ENCODE measurements around the gene ATG5.

Gene ATG5

DNA sequence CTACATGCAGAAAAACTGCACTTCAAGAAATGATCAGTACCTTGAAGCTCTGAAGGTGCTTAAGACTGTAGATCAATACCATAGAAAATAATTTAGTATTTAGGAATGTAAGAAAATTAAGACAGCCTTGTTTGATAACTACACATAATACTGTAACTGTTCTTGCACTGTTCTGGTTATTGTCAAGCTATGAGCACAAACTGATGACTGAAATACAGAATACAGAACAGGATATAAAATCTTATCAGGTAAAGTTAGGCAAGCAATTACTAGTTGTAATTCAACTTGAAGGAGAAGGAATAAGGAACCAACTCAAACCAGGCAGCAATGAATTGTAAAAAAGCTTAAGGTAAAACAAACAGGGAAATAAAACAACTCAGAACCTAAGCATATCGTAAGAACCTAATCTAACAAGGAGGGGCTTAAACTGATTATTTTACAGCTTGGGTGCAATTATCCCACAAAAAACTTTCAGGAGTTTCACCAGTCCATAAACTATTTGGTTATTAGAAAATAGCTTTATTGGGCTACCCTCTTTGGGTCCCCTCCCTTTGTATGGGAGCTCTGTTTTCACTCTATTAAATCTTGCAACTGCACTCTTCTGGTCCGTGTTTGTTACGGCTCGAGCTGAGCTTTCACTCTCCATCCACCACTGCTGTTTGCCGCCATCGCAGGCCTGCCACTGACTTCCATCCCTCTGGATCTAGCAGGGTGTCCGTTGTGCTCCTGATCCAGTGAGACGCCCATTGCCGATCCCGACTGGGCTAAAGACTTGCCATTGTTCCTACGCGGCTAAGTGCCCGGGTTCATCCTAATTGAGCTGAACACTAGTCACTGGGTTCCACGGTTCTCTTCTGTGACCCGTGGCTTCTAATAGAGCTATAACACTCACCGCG, 97.7 kb downstream of the ATG5 start:
- FAIRE-seq: no peak
- no peak for DNase-seq (ENCODE audit: insufficient read length, low spot score)

DNA sequence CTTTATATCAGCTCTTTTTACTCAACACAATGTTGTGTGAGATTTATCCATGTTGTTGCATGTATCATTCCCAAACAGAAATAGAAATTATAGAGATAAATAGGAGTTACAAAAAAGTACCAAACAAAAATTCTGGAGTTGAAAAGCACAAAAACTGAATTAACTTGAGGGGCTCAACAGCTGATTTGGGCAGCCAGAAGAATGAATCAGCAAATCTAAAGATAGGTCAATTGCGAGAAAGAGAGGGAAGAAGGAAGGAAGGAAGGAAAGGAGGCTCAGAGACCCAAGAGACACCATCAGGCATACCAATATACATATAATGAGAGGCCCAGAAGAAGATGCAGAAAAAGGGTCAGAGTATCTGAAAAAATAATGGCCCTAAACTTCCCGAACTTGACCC, 98.9 kb downstream of the ATG5 start:
- DNase-seq (ENCODE audit: insufficient read length, low spot score) (no peak), FAIRE-seq (no peak)

DNA sequence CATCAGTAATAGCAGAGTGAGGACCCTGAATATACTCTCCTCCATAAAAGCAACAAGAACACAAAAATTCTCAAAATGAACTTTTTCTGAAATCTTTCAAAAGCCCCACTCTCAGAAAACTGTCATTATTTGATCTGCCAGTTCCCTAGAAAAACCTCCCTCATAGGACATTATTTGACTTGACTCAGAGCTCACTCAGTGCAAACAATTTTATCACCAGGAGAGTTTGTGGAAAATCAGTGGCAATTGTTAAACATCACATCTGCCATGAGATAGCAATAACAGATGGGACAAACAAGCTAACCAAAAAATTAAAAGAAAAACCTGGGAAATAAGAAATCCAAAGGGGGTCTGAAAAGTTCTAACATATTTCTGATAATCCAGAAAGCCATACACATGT, 100.0 kb downstream of the ATG5 start:
- FAIRE-seq (no peak), DNase-seq (ENCODE audit: insufficient read length, low spot score) (no peak)

DNA sequence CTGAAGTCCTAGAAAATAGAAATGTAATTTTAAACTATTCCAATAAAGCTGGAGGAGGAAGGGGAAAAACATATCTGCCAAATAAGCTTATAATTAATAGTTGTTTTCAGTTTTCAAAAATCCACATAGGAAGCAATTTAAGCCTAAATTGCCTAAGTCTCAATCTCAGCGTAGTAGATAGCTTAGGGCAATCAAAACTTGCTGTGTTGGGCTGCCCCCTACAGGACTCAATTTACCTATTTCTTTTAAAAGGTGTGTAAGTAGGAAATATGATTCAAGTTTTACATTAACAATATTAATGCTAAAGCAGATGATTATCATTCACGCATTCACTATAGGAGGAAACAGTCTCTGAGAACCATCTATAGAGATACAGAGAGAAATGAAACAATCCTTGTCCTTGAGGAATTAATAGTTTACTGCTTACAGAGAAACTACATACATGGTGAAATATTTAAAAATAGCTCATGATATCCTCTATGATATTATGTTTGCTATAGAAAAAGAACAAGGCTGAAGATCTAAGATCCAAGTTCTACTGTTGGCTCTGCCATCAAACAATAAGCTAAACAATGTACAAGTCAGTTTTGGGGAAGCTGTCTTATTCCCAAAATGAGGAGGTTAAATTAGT, 102.1 kb downstream of the ATG5 start:
- FAIRE-seq: no peak

DNA sequence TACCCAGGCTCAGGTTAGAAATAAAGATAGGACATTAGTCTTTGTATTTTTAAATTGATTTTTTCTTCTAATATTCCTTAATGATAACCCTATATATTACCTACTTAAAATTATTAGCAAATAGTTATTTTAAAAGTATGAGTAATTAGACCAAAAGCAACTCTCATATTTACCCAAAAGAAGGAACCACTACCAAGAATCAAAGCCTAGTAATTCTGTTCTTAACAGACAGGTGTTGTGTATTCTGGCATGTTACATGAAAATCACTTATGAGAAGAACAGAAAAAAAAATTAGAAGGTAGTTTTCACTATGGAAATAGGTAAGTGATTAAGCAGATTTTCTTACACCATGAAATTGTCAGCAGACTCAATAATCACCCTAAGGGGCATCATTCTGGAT, 105.1 kb downstream of the ATG5 start:
- FAIRE-seq (no peak), DNase-seq (ENCODE audit: insufficient read length, low spot score) (no peak)

More for the DNA sequence above, 102.1 kb downstream of the ATG5 start:
- peak; percentile 18 for DNase-seq (ENCODE audit: insufficient read length, low spot score)

DNA sequence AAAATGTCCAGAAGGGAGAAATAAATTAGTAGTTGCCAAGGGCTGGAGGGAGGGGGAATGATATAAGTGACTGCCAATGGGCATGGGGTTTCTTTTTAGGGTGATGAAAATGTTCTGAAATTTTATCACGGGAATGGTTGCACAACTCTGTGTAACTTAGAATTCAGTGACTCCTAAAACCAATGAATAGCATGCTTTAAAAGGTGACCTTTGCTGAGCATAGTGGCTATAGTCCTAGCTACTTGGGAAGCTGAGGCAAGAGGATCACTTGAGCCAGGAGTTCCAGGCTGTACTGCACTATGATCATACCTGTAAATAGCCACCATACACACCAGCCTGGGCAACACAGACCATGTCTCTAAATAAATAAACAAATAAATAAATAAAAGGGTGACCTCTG, 109.0 kb downstream of the ATG5 start:
- FAIRE-seq (no peak), DNase-seq (ENCODE audit: insufficient read length, low spot score) (no peak)

DNA sequence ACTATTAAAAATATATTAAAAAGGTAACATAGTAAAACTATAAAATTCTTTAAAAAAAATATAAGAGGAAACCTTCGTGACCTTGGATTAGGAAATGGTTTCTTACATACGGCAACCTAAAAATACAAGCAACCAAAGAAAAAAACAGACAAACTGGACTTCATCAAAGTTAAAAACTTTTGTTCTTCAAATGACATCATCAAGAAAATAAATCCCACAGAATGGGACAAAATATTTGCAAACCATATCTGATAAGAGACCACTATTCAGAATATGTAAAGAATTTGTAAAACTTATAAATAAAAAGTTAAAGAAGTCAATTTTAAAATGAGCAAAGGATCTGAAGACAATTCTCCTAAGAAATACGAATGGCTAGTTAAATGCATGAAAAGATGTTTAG, 110.0 kb downstream of the ATG5 start:
- no peak for FAIRE-seq

DNA sequence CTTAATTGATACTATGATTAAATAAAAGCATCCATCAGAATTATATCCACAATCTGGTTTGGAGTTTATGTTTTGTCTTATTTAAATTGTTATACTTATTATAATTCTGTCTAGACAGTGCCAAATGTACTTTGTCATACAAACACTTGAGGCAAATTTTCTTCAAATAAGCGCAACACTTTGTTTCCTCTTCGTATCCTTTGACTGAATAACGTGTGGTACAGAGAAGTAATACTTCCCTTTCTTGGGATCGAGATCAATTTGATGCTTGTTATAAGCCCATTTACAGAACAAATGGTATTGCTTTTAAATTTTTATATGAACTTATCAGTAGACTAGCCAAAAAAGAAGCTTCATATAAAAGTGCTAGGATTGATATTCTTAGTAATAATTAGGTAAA, 111.0 kb downstream of the ATG5 start:
- FAIRE-seq (no peak), DNase-seq (ENCODE audit: insufficient read length, low spot score) (no peak)

More for the DNA sequence above, 110.0 kb downstream of the ATG5 start:
- no peak for DNase-seq (ENCODE audit: insufficient read length, low spot score)

DNA sequence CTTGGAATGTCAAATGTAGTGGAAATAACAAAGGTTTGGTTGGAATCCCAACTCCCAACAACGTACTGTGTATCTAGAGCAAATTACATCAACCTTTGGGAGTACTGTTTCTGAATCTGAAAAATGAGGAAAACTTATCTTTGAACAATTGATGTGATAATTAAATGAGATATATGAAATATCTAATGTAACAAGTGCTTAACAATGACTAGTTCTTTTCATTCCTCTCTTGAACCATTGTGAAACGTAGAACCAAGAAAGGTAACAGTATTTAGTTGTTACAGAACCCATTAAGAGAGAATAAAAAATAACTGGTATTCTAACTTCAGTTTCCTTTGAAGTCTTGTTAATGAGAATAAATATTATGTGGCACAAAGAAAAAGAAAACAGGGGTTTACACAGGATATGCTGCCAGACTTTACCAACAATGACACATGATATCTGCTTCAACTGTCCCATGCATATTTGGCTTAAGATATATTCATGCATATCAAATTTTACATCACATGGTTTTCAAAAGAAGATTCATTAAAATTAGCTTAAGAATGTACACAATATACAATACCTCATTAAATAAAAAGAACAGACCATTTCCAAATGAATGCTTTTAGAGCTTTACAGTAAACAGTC, 111.8 kb downstream of the ATG5 start:
- FAIRE-seq (no peak), DNase-seq (ENCODE audit: insufficient read length, low spot score) (no peak)

DNA sequence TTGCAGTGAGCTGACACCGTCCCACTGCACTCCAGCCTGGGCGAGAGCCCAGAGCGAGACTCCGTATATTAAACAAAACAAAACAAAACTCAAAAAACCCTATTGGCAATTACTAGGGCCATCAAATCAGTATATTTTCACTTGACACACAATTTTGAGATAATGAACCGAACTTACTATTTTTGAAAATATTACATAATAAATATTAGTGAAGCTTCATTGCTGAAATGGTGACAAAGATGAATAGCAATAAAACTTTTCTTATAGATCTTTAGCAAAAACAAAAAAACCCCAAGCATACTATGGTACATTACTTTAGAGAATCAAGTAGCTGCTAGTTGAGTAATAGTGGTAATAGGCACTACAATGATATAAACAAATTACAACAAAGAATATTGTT, 113.0 kb downstream of the ATG5 start:
- DNase-seq (ENCODE audit: insufficient read length, low spot score): no peak
- no peak for FAIRE-seq

DNA sequence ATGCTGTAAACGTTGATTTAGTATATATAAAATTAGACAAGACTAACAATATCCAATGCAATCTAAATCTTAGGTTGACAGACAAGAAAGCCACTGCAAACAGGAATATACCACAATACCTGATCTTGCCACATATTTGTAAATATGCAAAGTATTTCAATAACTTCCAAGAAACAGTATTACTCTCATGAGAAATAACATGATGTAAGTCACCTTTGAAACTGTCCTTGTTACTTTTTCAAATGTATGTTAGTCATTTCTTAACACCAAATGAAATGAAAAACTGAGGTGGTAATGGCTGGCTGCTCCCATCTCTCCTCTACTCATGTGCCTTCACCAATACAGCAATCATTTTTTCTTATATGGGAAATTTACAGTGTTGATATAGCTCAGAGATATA, 118.7 kb downstream of the ATG5 start:
- FAIRE-seq: no peak
- DNase-seq (ENCODE audit: insufficient read length, low spot score): no peak

DNA sequence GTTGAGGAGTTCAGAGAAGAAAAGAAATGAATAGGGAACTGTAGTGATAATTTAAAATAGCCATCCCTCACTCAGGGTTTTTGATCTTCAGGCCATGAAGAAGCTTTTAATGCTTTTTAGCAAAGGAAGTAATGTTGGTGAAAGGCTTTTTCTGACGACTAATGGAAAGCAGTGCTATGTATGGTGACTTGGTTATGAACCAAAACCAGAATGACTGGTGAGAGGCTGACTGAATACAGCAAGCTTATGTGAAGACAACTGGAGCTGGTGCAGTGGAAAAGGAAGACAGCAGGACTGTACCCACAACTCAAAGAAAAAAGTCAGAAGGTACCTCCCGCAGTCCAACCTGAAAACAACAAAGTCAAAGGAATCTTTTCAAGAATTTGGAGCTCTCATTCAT, 120.6 kb downstream of the ATG5 start:
- DNase-seq (ENCODE audit: insufficient read length, low spot score): no peak
- no peak for FAIRE-seq

DNA sequence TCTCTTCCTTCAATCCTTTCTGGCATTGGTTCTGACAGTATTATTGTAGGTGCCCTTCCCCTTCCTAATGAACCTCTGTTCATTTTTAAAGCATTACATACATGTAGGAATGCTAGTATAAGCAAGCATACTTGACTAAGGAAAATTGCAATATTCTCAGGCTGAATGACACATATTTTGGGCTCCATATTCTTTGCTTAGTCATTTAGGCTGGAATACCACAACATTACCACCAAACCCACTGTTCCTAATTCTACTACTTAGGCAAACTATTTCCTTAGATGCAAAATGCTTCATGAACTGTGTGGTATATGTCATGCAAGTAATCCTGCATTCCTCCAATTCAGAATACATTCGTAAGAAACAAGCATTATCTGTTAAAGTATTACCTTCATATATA, 125.6 kb downstream of the ATG5 start:
- DNase-seq (ENCODE audit: insufficient read length, low spot score) (no peak), FAIRE-seq (no peak)

DNA sequence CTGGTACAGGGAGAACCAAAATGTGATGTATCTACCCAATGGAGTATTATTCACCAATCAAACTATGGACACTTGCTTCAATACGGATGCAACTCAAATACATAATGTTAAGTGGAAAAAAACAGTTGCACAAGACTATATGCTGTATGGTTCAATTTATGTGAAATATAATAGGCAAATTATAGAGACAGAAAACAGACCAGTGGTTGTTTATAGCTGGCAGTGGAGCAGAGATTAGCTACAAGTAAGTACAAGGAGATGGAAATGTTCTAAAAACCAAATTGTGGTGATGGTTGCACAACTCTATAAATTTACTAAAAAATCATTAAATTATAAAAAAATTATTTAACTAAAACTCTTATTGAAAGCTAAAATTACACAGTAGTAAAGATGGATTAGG, 126.2 kb downstream of the ATG5 start:
- FAIRE-seq (no peak), DNase-seq (ENCODE audit: insufficient read length, low spot score) (no peak)

DNA sequence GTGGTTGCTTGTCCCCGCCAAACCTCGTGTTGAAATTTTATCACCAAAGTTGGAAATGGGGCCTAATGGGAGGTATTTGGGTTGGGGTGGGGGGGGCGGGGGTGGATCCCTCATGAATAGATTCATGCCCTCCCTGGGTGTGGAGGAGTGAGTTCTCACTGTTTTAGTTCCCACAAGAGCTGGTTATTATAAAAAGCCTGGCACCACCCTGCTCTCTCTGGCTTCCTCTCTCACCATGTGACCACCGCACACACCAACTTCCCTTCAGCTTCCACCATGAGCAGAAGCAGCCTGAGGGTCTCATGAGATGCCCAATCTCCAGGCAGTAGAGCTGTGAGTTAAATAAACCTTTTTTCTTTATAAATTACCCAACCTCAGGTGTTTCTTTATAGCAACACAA, 128.1 kb downstream of the ATG5 start:
- DNase-seq (ENCODE audit: insufficient read length, low spot score): no peak

DNA sequence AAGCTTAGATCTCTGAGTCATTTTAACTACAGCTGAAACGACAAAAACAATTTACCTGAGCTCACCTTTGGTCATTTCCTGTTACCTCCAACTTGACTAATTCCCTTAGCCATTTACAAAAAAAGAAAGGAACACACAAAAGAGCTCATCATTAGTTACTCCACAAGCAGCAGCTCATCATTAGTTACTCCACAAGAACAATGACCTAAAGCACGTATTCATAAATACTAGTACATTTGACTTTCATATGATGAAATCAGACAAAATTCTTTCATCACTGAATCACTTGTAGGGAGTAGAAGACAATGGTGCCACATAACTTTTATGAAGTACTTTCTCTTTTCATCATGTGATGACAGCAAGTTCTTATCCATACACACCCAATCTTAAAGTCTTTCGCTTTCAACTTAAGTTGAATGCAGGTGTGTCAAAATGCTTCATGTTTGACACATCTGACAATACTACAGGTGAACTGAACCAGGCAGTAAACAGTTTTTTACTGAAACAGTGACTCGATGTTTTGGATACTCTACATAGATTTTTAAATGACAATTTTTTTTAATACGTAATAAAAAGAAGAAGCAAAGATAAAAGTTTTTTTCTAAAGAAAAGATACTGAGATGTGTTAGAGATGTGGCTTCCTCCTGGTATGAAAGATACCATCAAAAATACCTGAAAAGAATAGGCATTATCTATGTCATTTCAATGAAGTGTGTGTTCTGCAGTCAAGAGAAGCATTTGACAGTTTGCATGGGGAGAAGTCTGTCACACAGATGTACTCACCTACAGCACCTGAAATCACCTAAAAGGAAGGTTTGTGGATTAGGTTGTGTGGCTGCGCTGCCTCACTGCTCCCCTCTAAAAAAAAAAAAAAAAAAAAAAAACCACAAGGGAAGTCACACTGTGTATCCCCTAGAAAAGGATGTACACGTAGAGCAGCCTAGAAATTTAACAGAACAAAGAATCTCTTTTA, 130.3 kb downstream of the ATG5 start:
- no peak for FAIRE-seq
- DNase-seq (ENCODE audit: insufficient read length, low spot score): no peak

More for the DNA sequence above, 128.1 kb downstream of the ATG5 start:
- no peak for FAIRE-seq

DNA sequence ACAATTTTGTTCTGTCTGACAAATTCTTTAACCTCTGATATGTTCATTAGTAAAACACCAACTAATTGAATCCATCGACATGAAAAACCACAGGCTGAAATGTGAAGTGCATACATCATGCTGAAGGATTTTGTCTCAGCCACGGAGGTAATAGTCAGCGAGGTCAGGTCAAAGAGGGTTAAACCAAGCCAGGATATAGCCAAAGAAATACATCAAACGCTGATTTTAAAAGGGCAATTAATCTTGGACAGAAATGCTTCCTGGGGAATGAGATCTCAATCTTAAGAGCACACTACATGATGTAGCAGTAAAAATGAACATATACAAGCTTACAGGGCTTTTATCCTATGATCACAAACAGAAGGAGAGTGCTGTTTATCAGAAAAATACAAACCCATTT, 132.7 kb downstream of the ATG5 start:
- no peak for FAIRE-seq

DNA sequence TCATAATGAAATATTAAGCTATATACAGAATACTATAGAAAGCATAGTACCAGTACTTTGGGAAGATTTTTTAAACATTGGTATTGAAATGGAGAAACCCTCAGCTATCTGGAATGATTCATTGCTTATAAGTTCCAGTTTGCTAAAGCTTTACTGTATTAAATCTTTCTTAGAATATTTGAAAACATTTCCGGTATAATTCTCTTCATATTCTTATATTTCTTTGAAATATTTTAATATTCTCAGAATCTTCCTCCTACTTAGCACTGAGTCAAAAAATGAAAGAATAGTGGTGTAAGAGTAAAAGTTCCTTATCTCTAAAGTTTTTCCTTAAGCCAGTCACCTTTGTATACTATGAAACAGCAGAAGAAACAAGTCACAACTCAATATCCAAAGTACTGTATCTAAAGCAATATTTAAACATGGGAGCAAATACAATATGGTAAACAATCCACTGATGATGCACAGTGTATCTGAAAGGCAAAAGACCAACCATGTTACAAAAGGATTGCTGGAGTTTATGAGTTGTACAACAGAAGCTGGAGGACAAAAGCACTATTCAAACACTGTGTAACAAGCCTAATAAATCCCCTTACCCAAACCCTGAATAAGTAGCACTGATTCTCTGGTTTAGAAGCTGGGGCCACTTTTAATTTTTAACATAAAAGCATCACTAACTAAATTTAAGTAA, 137.3 kb downstream of the ATG5 start:
- DNase-seq (ENCODE audit: insufficient read length, low spot score) (no peak), FAIRE-seq (no peak)

More for the DNA sequence above, 132.7 kb downstream of the ATG5 start:
- peak; percentile 10 for DNase-seq (ENCODE audit: insufficient read length, low spot score)

DNA sequence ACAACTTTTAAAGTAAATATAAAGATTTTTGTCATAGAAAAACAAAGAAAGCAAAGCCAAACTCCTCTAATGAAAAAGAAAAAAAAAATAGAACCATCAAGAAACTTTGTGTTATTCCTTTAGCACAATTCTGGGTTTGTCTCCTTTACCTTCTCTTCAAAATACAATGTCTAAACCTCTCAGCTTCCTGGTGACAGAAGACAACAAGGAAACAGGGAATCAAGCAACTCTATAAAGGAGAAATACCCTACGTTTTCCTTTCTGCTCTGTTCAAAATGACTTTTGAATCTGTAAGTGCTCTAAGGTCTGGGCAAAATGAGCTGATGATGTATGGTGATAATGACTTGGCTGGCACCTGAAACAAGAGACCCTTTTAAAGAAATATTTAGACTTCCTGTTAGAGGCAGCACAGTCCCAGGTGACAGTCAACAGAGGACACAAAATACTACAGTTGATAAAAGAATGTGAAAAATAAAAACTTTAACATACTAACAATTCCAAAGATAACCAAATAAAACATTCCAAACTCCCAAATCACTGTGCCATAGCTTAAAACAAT, 138.1 kb downstream of the ATG5 start:
- DNase-seq (ENCODE audit: insufficient read length, low spot score) (no peak), FAIRE-seq (no peak)

DNA sequence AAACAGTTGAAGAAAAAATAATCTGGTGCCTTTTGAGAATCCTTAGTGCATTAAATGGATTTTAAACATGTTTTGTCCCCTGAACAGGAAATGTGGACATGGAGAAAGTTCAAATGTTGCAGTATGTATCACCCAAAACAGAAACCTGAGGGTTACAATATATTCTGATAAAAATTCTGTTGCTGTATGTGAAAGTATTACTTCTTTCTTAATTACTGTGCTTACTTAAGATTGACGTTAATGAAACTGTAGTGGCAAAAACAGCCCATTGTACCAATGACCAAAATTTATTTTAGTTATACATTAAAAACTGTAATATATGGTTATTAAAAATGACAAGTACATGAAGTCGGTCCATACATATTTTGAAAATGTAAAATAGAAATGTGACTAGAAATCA, 138.8 kb downstream of the ATG5 start:
- no peak for FAIRE-seq

More for the DNA sequence above, 138.8 kb downstream of the ATG5 start:
- no peak for DNase-seq (ENCODE audit: insufficient read length, low spot score)

Measured in HTR-8/SVneo (cell line).